NB4 (cell line): ENCODE measurements around the gene JAG2.

Source experiments
- DNase-seq: peaks from one replicate; pipeline ENCODE4 v3.0.0; 2010; ENCODE audit warnings: low read depth
- H3K4me3 ChIP-seq: one replicate; pipeline ENCODE4 v1.5.1; 2011; ENCODE audit warnings: mild to moderate bottlenecking, low read depth, low read length, moderate library complexity
- CTCF ChIP-seq: IDR thresholded peaks from one replicate; pipeline ENCODE4 v1.5.1; 2012; ENCODE audit warnings: low read depth, low read length
- MAX ChIP-seq: IDR thresholded peaks from 2 replicates; pipeline ENCODE4 v1.6.1; 2011; ENCODE audit warnings: low read depth, low read length
- MYC ChIP-seq: IDR thresholded peaks from 2 replicates; pipeline ENCODE4 v1.6.1; 2011; ENCODE audit warnings: low read depth, low read length
- POLR2A ChIP-seq: IDR thresholded peaks from 2 replicates; pipeline ENCODE4 v1.6.1; 2011; ENCODE audit warnings: mild to moderate bottlenecking; ENCODE audit not compliant: insufficient read length; ENCODE audit errors: extremely low read depth

Gene JAG2

GRCh38 chr14:105151084-105151837, 17.3 kb downstream of the JAG2 start:
- no peak for DNase-seq
- no peak for TF ChIP-seq MAX
- no peak for TF ChIP-seq POLR2A
- no peak for TF ChIP-seq CTCF
- TF ChIP-seq MYC: no peak
- H3K4me3 ChIP-seq: no peak overlapping the region

- DNase-seq: no peak
- TF ChIP-seq POLR2A: no peak
- no peak for TF ChIP-seq CTCF
- no peak for TF ChIP-seq MYC
- no peak for TF ChIP-seq MAX
- H3K4me3 ChIP-seq: no peak overlapping the region
Measured at GRCh38 chr14:105150368-105151083, 18.1 kb downstream of the JAG2 start.

- no peak for DNase-seq
- no peak overlapping the region for H3K4me3 ChIP-seq
- TF ChIP-seq CTCF: no peak
- TF ChIP-seq POLR2A: no peak
- no peak for TF ChIP-seq MAX
- TF ChIP-seq MYC: no peak
Measured at GRCh38 chr14:105150026-105150367, 18.6 kb downstream of the JAG2 start.

GRCh38 chr14:105149146-105149781, 19.3 kb downstream of the JAG2 start:
- no peak overlapping the region for H3K4me3 ChIP-seq
- TF ChIP-seq MAX: no peak
- DNase-seq: no peak

GRCh38 chr14:105148604-105149145, 19.9 kb downstream of the JAG2 start:
- TF ChIP-seq MAX (no peak), MYC (no peak), CTCF (no peak), POLR2A (no peak)
- H3K4me3 ChIP-seq: no peak overlapping the region
- DNase-seq: no peak
